Vagina (tissue), 2 donors: Measurements from ENCODE around the gene METTL1. TPM values are rescaled to one million over a fixed set of nuclear protein-coding genes. Genes with fewer than 3 reads are reported as not detected.

Experiments used
- DNase-seq, 2 donors: peaks; one replicate each; pipeline ENCODE4 v3.0.0-alpha.2; 2017; ENCODE audit errors: extremely low spot score in 2 of 2
- H3K27ac ChIP-seq: fragments of 200-600 bp; sonication (generic); one replicate; pipeline ENCODE4 v1.5.1; 2019
- H3K27me3 ChIP-seq: fragments of 200-600 bp; sonication (generic); one replicate; pipeline ENCODE4 v1.5.1; 2019
- H3K36me3 ChIP-seq, 2 donors: fragments of 200-600 bp; sonication (generic); one replicate each; pipeline ENCODE4 v1.5.1; 2017 to 2019
- H3K4me1 ChIP-seq: fragments of 200-600 bp; sonication (generic); one replicate; pipeline ENCODE4 v1.5.1; 2019
- H3K4me3 ChIP-seq, 2 donors: fragments of 200-600 bp; sonication (generic); 1 replicate in 1 of 2; 2 replicates in 1 of 2; pipeline ENCODE4 v1.5.1; 2016 to 2019
- H3K9me3 ChIP-seq: fragments of 200-600 bp; sonication (generic); one replicate; pipeline ENCODE4 v1.5.1; 2019
- POLR2A ChIP-seq, 2 donors: fragments of 450-650 bp; IDR thresholded peaks; one replicate each; pipeline ENCODE4 v1.6.1; 2017; ENCODE audit warnings: antibody characterized with exemption in 2 of 2, mild to moderate bottlenecking in 2 of 2, moderate library complexity in 2 of 2
- POLR2AphosphoS5 ChIP-seq, 2 donors: sonication (generic); formaldehyde crosslinking; IDR thresholded peaks; one replicate each; pipeline ENCODE4 v1.9.0; 2017; ENCODE audit warnings: antibody characterized with exemption in 2 of 2, mild to moderate bottlenecking in 2 of 2, low read depth in 1 of 2; ENCODE audit not compliant: insufficient read depth in 1 of 2
- intact Hi-C: fragments of 100-400 bp; cut with DNase I; formaldehyde crosslinking; loops from one replicate; pipeline ENCODE4 v1.15.1; 2023
- total RNA-seq: library from RNA; depleted of rRNA; stranded (reverse); fragments of >200 nt; gene quantifications from one replicate; pipeline ENCODE4 v1.2.3, GENCODE V29; 2016
- TF ChIP-seq, protein P1 (sequence below), 3 experiments: fragments of 450-650 bp in 2 of 3; fragments of 200-600 bp in 1 of 3; sonication (generic) in 1 of 3; IDR thresholded peaks; one replicate each; pipeline ENCODE4 v1.5.1; 2017 to 2019; ENCODE audit warnings: antibody characterized with exemption in 3 of 3, mild to moderate bottlenecking in 2 of 3, moderate library complexity in 2 of 3

The METTL1 gene
- total RNA-seq, 1 donor from 2014 or later: 10.8 TPM

DNA sequence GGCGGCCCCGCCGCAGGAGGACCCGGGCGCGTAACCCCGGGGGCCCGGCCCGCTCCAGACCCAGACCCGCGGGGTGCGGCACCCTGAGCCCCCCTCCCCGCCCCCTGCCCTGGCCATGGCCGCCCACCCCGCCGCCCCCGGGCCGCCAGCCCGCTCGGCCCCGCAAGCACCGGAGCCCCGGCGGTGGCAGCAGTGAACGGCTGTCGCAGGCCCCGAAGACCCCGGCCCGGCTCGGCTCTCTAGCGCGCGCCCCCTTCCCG lies 16.8 kb downstream of the METTL1 start:
- intact Hi-C loops: no loop called here

DNA sequence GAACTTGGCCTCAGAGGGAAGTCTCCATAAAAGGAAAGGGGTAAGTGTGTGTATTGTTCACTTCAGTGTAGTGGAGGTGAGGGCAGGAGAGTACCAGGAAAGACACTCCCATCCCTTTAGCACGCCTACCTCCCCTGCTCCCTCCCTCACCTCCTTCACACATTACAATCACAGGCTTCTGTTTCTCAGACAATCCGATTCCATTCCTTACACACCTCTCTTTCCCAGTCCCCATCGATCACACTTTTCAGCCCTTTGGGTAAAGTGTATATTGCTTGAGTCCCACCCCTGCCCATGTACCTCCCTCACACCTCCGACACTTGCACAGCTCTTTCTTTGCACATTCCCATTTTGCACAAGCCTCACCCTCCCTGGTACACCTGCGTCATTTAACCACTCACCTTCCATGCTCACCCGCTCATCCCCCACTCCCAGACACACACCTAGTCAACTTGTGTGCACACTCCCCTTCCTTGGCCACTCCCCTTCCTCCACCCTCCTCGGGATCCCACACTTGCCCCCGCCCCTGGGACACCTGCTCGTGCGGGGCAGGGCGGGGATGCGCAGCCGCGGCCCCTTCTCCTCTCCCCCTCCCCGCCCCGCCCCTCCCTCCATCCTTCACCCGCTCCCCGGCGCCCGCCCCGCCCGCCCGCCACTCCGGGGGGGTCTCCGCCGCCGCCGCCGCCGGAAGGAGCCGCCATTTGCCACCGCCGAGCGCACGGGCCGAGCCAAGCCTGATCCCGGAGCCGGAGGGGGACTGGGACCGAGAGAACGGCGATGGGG lies 17.3 kb downstream of the METTL1 start, which contains the start of gene MARCHF9:
TSS of gene MARCHF9 (plus strand) at position 693 of the 783 bp plus-strand sequence. CDS start 426 bp downstream, outside the sequence.
- Histone ChIP-seq H3K4me1 (peaks cover 44% of the 10 kb centered on the region), H3K27ac (peak within 1 kb of the TSS; percentile 53), H3K27me3 (no peaks in the 10 kb centered on the region), H3K36me3 (peaks cover 0 to under 1% of the 10 kb centered on the region in 2 donors), H3K9me3 (no peaks in the 10 kb centered on the region), H3K4me3 (peak within 1 kb of the TSS; percentile 75 to 78)
- intact Hi-C loops: no loop called here
- DNase-seq: no peak
- TF ChIP-seq POLR2A (IDR thresholded peaks at IDR 0.05): no peak
- no peak for TF ChIP-seq POLR2AphosphoS5 (IDR thresholded peaks at IDR 0.05; ENCODE audit: insufficient read depth in 1 of 2, low read depth in 1 of 2)
- TF ChIP-seq, protein P1, sequence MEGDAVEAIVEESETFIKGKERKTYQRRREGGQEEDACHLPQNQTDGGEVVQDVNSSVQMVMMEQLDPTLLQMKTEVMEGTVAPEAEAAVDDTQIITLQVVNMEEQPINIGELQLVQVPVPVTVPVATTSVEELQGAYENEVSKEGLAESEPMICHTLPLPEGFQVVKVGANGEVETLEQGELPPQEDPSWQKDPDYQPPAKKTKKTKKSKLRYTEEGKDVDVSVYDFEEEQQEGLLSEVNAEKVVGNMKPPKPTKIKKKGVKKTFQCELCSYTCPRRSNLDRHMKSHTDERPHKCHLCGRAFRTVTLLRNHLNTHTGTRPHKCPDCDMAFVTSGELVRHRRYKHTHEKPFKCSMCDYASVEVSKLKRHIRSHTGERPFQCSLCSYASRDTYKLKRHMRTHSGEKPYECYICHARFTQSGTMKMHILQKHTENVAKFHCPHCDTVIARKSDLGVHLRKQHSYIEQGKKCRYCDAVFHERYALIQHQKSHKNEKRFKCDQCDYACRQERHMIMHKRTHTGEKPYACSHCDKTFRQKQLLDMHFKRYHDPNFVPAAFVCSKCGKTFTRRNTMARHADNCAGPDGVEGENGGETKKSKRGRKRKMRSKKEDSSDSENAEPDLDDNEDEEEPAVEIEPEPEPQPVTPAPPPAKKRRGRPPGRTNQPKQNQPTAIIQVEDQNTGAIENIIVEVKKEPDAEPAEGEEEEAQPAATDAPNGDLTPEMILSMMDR (IDR thresholded peaks at IDR 0.05): no peak

More for the DNA sequence above, 16.8 kb downstream of the METTL1 start:
- Histone ChIP-seq H3K4me3 (peak overlapping the region; percentile 75 to 78), H3K27me3 (no peaks in the 10 kb centered on the region), H3K27ac (peak overlapping the region; percentile 53), H3K9me3 (no peaks in the 10 kb centered on the region), H3K4me1 (peaks cover 44% of the 10 kb centered on the region), H3K36me3 (no peaks in the 10 kb centered on the region)
- TF ChIP-seq, protein P1 (IDR thresholded peaks at IDR 0.05): no peak
- TF ChIP-seq POLR2A (IDR thresholded peaks at IDR 0.05): no peak
- TF ChIP-seq POLR2AphosphoS5 (IDR thresholded peaks at IDR 0.05; ENCODE audit: insufficient read depth in 1 of 2, low read depth in 1 of 2): no peak
- DNase-seq: no peak

DNA sequence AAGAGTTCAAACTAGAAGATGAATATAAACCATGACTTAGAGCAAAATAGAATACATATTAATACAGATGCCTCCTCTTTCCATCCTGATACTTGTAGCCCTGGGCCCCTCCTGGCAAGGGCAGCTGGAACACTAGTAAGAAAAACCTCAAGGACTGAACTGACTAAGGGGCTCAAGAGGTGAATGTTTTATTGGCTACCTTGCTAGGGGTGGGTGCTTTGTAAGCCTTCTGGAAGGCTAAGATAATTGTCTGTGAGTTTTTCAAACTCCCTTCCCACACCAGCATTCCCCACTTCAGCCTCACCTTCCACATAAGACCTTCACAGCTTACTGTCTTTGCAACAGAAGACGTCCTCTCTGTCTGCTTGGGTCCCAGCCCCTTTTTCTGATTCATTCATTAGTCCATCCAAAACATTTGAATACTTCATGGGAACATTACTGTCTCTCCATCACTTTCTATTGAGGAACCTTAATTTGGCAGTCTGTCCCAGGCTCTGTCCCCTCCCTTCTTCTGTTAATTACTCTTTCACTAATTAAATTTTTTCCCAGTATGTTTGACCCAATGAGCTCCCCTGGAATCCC lies 18.1 kb downstream of the METTL1 start:
- no peaks in the 10 kb centered on the region for H3K9me3 ChIP-seq
- DNase-seq: no peak
- TF ChIP-seq POLR2A (IDR thresholded peaks at IDR 0.05) (no peak), POLR2AphosphoS5 (IDR thresholded peaks at IDR 0.05; ENCODE audit: insufficient read depth in 1 of 2, low read depth in 1 of 2) (no peak)
- TF ChIP-seq, protein P1 (IDR thresholded peaks at IDR 0.05): no peak
- no peak overlapping the region for H3K27ac ChIP-seq
- H3K4me1 ChIP-seq: peaks cover 44% of the 10 kb centered on the region
- H3K27me3 ChIP-seq: no peaks in the 10 kb centered on the region
- intact Hi-C loops: no loop called here
- peaks cover 0 to 8% of the 10 kb centered on the region in 2 donors for H3K36me3 ChIP-seq
- H3K4me3 ChIP-seq: no peak overlapping the region

DNA sequence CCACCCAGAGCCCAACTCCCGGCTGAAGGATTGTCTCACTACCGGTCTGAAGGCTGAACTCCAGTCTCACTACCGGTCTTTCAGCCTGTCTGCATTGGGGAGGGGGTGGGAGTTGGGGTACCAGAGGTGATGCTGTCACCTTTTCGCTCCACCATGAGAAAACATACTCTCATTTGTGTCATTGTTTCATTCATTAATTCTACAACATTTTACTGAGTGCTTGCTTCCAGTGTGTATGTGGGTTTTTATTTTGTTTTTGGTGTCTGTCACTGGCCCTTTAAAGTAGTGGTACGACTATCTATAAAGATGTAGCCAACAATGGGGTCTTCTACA lies 19.3 kb downstream of the METTL1 start:
- Histone ChIP-seq H3K36me3 (peaks cover 0 to 21% of the 10 kb centered on the region in 2 donors), H3K9me3 (no peaks in the 10 kb centered on the region), H3K4me1 (peaks cover 44% of the 10 kb centered on the region), H3K27me3 (no peaks in the 10 kb centered on the region), H3K27ac (peak overlapping the region; percentile 83), H3K4me3 (peak overlapping the region; percentile 67 to 77)
- TF ChIP-seq POLR2AphosphoS5 (IDR thresholded peaks at IDR 0.05; ENCODE audit: insufficient read depth in 1 of 2, low read depth in 1 of 2) (no peak), POLR2A (IDR thresholded peaks at IDR 0.05) (no peak)
- TF ChIP-seq, protein P1 (IDR thresholded peaks at IDR 0.05): no peak
- DNase-seq: no peak
- intact Hi-C loops: no loop called here
